Ishikawa (cell line): ENCODE data around the gene DLGAP3.

Experiments used
- CEBPB ChIP-seq: IDR thresholded peaks from 2 replicates; pipeline ENCODE4 v1.6.1; 2012
- CREB1 ChIP-seq: IDR thresholded peaks from 2 replicates; pipeline ENCODE4 v1.6.1; 2012; ENCODE audit warnings: low read depth
- EGR1 ChIP-seq: IDR thresholded peaks from 2 replicates; pipeline ENCODE4 v1.6.1; 2012
- EP300 ChIP-seq: IDR thresholded peaks from 2 replicates; pipeline ENCODE4 v1.6.1; 2012; ENCODE audit warnings: borderline replicate concordance
- MAX ChIP-seq: IDR thresholded peaks from 2 replicates; pipeline ENCODE4 v1.6.1; 2012
- NFIC ChIP-seq: IDR thresholded peaks from 2 replicates; pipeline ENCODE4 v1.6.1; 2012
- RAD21 ChIP-seq: IDR thresholded peaks from 2 replicates; pipeline ENCODE4 v1.6.1; 2012; ENCODE audit warnings: low read depth
- REST ChIP-seq: IDR thresholded peaks from 2 replicates; pipeline ENCODE4 v1.6.1; 2012; ENCODE audit warnings: low read depth, mild to moderate bottlenecking
- TAF1 ChIP-seq: IDR thresholded peaks from 2 replicates; pipeline ENCODE4 v1.6.1; 2012; ENCODE audit warnings: low read depth, mild to moderate bottlenecking
- TCF12 ChIP-seq: IDR thresholded peaks from 2 replicates; pipeline ENCODE4 v1.6.1; 2012; ENCODE audit warnings: low read depth
- YY1 ChIP-seq: IDR thresholded peaks from 2 replicates; pipeline ENCODE4 v1.6.1; 2012; ENCODE audit warnings: low read depth
- TF ChIP-seq, protein P1 (sequence below): IDR thresholded peaks from 2 replicates; pipeline ENCODE4 v1.6.1; 2012

DNA sequence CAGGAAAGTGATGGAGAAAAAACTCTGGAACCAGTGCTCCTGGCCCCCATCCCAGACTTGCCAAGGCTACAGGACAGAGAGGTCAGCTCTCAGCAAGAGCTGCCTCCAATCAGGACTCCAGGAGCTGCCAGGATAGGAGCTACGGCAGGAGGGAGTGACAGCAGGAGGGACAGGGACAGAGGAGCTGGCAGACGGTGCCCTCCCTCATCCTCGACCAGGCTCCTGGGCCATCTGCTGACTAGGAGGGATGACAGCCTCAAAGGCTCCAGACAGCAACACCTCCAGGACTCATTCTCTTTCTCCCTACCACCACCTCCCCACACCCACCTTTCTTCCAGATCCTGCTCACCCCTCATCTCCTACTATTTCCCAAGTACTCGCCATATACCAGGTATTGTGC lies 22.7 kb downstream of the DLGAP3 start:
- TF ChIP-seq TAF1 (no peak), CREB1 (no peak), YY1 (no peak), REST (no peak), RAD21 (no peak), CEBPB (no peak), EP300 (no peak), MAX (no peak), EGR1 (no peak), TCF12 (no peak), NFIC (no peak)
- TF ChIP-seq, protein P1, sequence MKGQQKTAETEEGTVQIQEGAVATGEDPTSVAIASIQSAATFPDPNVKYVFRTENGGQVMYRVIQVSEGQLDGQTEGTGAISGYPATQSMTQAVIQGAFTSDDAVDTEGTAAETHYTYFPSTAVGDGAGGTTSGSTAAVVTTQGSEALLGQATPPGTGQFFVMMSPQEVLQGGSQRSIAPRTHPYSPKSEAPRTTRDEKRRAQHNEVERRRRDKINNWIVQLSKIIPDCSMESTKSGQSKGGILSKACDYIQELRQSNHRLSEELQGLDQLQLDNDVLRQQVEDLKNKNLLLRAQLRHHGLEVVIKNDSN = no peak
